ENCODE results near the gene GHRL.

- no peak for TF ChIP-seq CTCF (IDR thresholded peaks at IDR 0.05; ENCODE audit: low read depth, low read length)
- TF ChIP-seq MYC (IDR thresholded peaks at IDR 0.05; ENCODE audit: low read depth, low read length): no peak
- TF ChIP-seq POLR2A (IDR thresholded peaks at IDR 0.05; ENCODE audit: extremely low read depth, insufficient read length): no peak
- TF ChIP-seq MAX (IDR thresholded peaks at IDR 0.05; ENCODE audit: low read depth, low read length): no peak
These were observed 12.2 kb downstream of the GHRL start for GRCh38 chr3:10280571-10280970.

Data from NB4 (cell line).